Loucy (cell line): ENCODE data around the gene IL17B.

Source experiments
- CTCF ChIP-seq: fragments of 200-600 bp; sonication (generic); conservative IDR thresholded peaks from 2 replicates; pipeline ENCODE4 v1.5.1; 2014; ENCODE audit warnings: mild to moderate bottlenecking, antibody characterized with exemption, low read length
- EZH2phosphoT487 ChIP-seq: fragments of 200-600 bp; IDR thresholded peaks from 2 replicates; pipeline ENCODE4 v1.6.1; 2018; ENCODE audit warnings: antibody characterized with exemption, mild to moderate bottlenecking, moderate library complexity, borderline replicate concordance

GRCh38 chr5:149379177-149379761 is at the start of gene IL17B:
- no peak for TF ChIP-seq CTCF
- TF ChIP-seq EZH2phosphoT487: no peak
